IMR-90 (cell line): Measurements from ENCODE around the gene YIPF3. TPM values are rescaled to one million over a fixed set of nuclear protein-coding genes. Genes with fewer than 3 reads are reported as not detected.

Experiments
- ATAC-seq: fragments of 200-7000 bp; cut with Tn5 transposase; 2 replicates; pipeline ENCODE4 v1.9.1; 2020; ENCODE audit warnings: low read depth, mild to moderate bottlenecking, moderate library complexity
- BruUV-seq: library from RNA; stranded (reverse); fragments of 400-500 nt; replicated peaks from 2 replicates; lab custom pipeline; 2021; lab: Mats Ljungman, UMichigan
- CTCF ChIA-PET: fragments of 300-600 bp; formaldehyde crosslinking; extraction: SDS; loops from one replicate; lab custom pipeline; 2021; ENCODE audit warnings: antibody characterized with exemption; lab: Yijun Ruan, JAX
- POLR2A ChIA-PET: fragments of 300-600 bp; sonication (Branson Sonifier 250); formaldehyde crosslinking; loops from one replicate; lab custom pipeline; 2022; ENCODE audit warnings: antibody characterized with exemption; ENCODE audit not compliant: unreplicated experiment; lab: Charles Lee
- DNase-seq: peaks from one replicate; pipeline ENCODE4 v3.0.0; 2013
- H2AFZ ChIP-seq: replicated peaks from 2 replicates; pipeline ENCODE3; 2013; ENCODE audit warnings: low read length, mild to moderate bottlenecking; ENCODE audit not compliant: poor library complexity
- H2AK5ac ChIP-seq: 2 replicates; pipeline ENCODE4 v1.6.1; 2013; ENCODE audit warnings: low read depth, low read length, inconsistent platforms
- H2AK9ac ChIP-seq: replicated peaks from 2 replicates; pipeline ENCODE3; 2013; ENCODE audit warnings: mild to moderate bottlenecking, low read depth, low read length, moderate library complexity; ENCODE audit not compliant: poor library complexity
- H2BK120ac ChIP-seq: 2 replicates; pipeline ENCODE4 v1.6.1; 2013; ENCODE audit warnings: low read depth, low read length, inconsistent platforms
- H2BK15ac ChIP-seq: 3 replicates; pipeline ENCODE4 v1.6.1; 2013; ENCODE audit warnings: low read depth, low read length, inconsistent platforms
- H2BK20ac ChIP-seq: 2 replicates; pipeline ENCODE4 v1.6.1; 2013; ENCODE audit warnings: low read depth, mild to moderate bottlenecking, inconsistent platforms, low read length, moderate library complexity
- H2BK5ac ChIP-seq: 2 replicates; pipeline ENCODE4 v1.6.1; 2013; ENCODE audit warnings: mild to moderate bottlenecking, low read depth, low read length, inconsistent platforms; ENCODE audit not compliant: poor library complexity, severe bottlenecking
- H3K14ac ChIP-seq: replicated peaks from 2 replicates; pipeline ENCODE4 v1.6.1; 2013; ENCODE audit warnings: low read depth, low read length, inconsistent platforms
- H3K18ac ChIP-seq: 2 replicates; pipeline ENCODE4 v1.6.1; 2013; ENCODE audit warnings: low read depth, low read length, control low read depth
- H3K23ac ChIP-seq: 2 replicates; pipeline ENCODE4 v1.6.1; 2013; ENCODE audit warnings: low read depth, low read length, inconsistent platforms
- H3K27ac ChIP-seq: 2 replicates; pipeline ENCODE4 v1.5.1; 2013; ENCODE audit warnings: mild to moderate bottlenecking, control low read depth, low read length; ENCODE audit not compliant: insufficient read depth
- H3K27me3 ChIP-seq: 2 replicates; pipeline ENCODE4 v1.6.1; 2013; ENCODE audit warnings: low read length; ENCODE audit not compliant: control insufficient read depth, insufficient read depth
- H3K36me3 ChIP-seq: 2 replicates; pipeline ENCODE4 v1.6.1; 2013; ENCODE audit warnings: low read length, mixed read lengths; ENCODE audit not compliant: control insufficient read depth, insufficient read depth
- H3K4ac ChIP-seq: 2 replicates; pipeline ENCODE4 v1.6.1; 2013; ENCODE audit warnings: low read depth, low read length, inconsistent platforms
- H3K4me1 ChIP-seq: 2 replicates; pipeline ENCODE4 v1.6.1; 2013; ENCODE audit warnings: low read length, mixed read lengths; ENCODE audit not compliant: control insufficient read depth, insufficient read depth
- H3K4me2 ChIP-seq: 2 replicates; pipeline ENCODE4 v1.6.1; 2013; ENCODE audit warnings: low read depth, mild to moderate bottlenecking, control low read depth, low read length, moderate library complexity
- H3K4me3 ChIP-seq: 2 replicates; pipeline ENCODE4 v1.5.1; 2013; ENCODE audit warnings: low read depth, mild to moderate bottlenecking, control low read depth, low read length, moderate library complexity; ENCODE audit not compliant: insufficient read depth
- H3K56ac ChIP-seq: 2 replicates; pipeline ENCODE4 v1.6.1; 2013; ENCODE audit warnings: low read length, inconsistent platforms; ENCODE audit not compliant: insufficient read depth; ENCODE audit errors: extremely low read depth
- H3K79me1 ChIP-seq, 2 experiments: 2 replicates each; pipeline ENCODE4 v1.6.1; 2013; ENCODE audit warnings: low read length in 2 of 2, inconsistent platforms in 1 of 2, low read depth in 1 of 2
- H3K9ac ChIP-seq: 2 replicates; pipeline ENCODE4 v1.6.1; 2013; ENCODE audit warnings: low read depth, low read length, control low read depth
- H3K9me1 ChIP-seq: 2 replicates; pipeline ENCODE4 v1.6.1; 2013; ENCODE audit warnings: low read length, inconsistent platforms; ENCODE audit not compliant: insufficient read depth
- H3K9me3 ChIP-seq: 2 replicates; pipeline ENCODE4 v1.6.1; 2013; ENCODE audit warnings: low read length; ENCODE audit not compliant: control insufficient read depth, insufficient read depth
- H4K20me1 ChIP-seq: 2 replicates; pipeline ENCODE4 v1.6.1; 2013; ENCODE audit warnings: low read length, inconsistent platforms; ENCODE audit not compliant: insufficient read depth
- H4K5ac ChIP-seq: 2 replicates; pipeline ENCODE4 v1.6.1; 2013; ENCODE audit warnings: mild to moderate bottlenecking, low read depth, low read length, control low read depth
- H4K8ac ChIP-seq, 2 experiments: 2 replicates each; pipeline ENCODE4 v1.6.1; 2013; ENCODE audit warnings: low read depth in 2 of 2, low read length in 2 of 2, control low read depth in 1 of 2, inconsistent platforms in 1 of 2
- H4K91ac ChIP-seq: 2 replicates; pipeline ENCODE4 v1.6.1; 2013; ENCODE audit warnings: low read depth, low read length, inconsistent platforms; ENCODE audit not compliant: insufficient read depth
- FOS ChIP-seq: fragments of 150-350 bp; IDR thresholded peaks from 2 replicates; pipeline ENCODE4 v1.6.1; 2016; ENCODE audit warnings: low read depth, low read length
- MAFK ChIP-seq: IDR thresholded peaks from 2 replicates; pipeline ENCODE4 v1.6.1; 2012; ENCODE audit warnings: low read depth, low read length, improper control_type of control experiment
- NFE2L2 ChIP-seq: fragments of 150-350 bp; IDR thresholded peaks from 2 replicates; pipeline ENCODE4 v1.6.1; 2016; ENCODE audit warnings: low read depth, mild to moderate bottlenecking, low read length
- RCOR1 ChIP-seq: IDR thresholded peaks from 2 replicates; pipeline ENCODE4 v1.6.1; 2012; ENCODE audit warnings: mild to moderate bottlenecking, low read length, improper control_type of control experiment; ENCODE audit not compliant: insufficient replicate concordance
- WGBS, 2 experiments: methylation state at CpG; one replicate each; pipeline versions ENCODE4 v1.1.5 to v1.1.7; 2013; ENCODE audit warnings: missing lambda C conversion rate in 2 of 2; ENCODE audit not compliant: insufficient read length in 1 of 2; ENCODE audit errors: extremely low coverage in 2 of 2; 5-methylcytosine and 5-hydroxymethylcytosine counted together
- dilution Hi-C: fragments of 300-500 bp; cut with HindIII; formaldehyde crosslinking; loops from one replicate; pipeline ENCODE4 v1.14.3; 2018; ENCODE audit warnings: low sequenced_read_pairs; ENCODE audit not compliant: unreplicated experiment
- in situ Hi-C: fragments of 300-500 bp; cut with MboI; formaldehyde crosslinking; loops from 3 replicates; pipeline ENCODE4 v1.14.3; 2019; ENCODE audit warnings: low sequenced_read_pairs, inconsistent platforms, mixed read lengths
- intact Hi-C: fragments of 100-400 bp; cut with micrococcal nuclease; formaldehyde crosslinking; loops from 2 replicates; pipeline ENCODE4 v1.10.0; 2022
- polyA plus RNA-seq, 3 experiments: library from polyadenylated mRNA; depleted of rRNA; stranded (reverse); fragments of >200 nt; gene quantifications; 2 replicates each; pipeline ENCODE4 v1.2.3, GENCODE V29; 2012; ENCODE audit warnings: low replicate concordance in 1 of 3
- total RNA-seq: library from RNA; depleted of rRNA; stranded (reverse); fragments of >200 nt; gene quantifications from 2 replicates; pipeline ENCODE4 v1.2.3, GENCODE V29; 2012
- TF ChIP-seq, protein P1 (sequence below): fragments of 150-350 bp; IDR thresholded peaks from 2 replicates; pipeline ENCODE4 v1.6.1; 2017; ENCODE audit warnings: mild to moderate bottlenecking, antibody characterized with exemption, low read length, low read depth
- TF ChIP-seq, protein P2 (sequence below): fragments of 150-350 bp; IDR thresholded peaks from 2 replicates; pipeline ENCODE4 v1.6.1; 2016; ENCODE audit warnings: low read depth, mild to moderate bottlenecking, low read length, moderate library complexity, borderline replicate concordance

YIPF3 gene
- total and polyA plus RNA-seq, 2 of the 4 experiments (the other 2 are of a cell fraction), result 114 to 193 TPM

DNA sequence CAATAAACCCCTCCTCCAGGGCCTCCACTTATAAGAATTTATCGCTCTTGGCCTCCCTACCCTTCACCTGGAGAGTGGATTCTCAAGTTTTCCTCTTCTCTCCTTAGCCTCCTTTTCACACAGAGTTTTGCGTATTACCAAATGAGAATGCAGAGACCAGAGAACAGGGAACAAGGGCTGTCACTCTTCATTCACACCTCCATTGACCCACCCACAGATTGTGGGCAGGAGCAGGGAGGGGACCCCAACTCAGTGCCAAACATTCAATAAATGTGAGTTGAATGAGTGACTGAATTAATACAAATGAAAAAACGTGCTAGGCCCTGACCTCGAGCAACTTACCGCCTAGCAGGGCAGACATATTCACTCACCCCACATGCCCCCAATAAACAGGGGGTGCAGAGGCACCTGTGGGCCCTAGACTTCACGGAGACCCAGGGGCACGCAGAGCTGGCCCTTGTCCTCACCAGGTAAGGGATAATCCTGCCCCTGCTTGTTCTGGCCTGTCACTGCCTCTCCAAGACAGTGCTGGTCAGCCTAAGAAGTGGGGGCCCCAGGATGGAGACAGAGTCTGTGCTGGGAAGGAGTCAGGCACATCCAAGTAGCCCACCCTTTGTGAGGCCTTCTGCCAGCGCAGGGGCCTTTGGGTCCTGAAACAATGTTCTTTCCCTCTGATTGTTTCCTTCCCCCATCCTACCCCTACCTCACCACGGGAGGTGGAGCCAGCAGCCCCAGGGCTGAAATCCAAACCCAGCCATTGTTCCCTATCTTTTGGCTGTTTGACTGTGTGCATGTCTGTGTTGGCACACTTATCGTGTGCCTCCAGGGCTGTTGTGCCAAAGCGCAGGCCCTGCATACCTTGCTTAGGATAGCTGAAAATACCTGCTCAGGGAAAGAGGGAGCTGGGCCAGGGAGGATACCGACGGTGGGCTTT lies 47.7 kb downstream of the YIPF3 start:
- Histone ChIP-seq H3K4ac (no peak overlapping the region), H2BK20ac (no peak overlapping the region), H4K91ac (no peak overlapping the region), H3K36me3 (no peaks in the 10 kb centered on the region), H4K20me1 (no peaks in the 10 kb centered on the region), H3K14ac (no peak overlapping the region), H3K18ac (no peak overlapping the region), H3K4me3 (no peak overlapping the region), H2AFZ (peak overlapping the region; percentile 32), H2BK120ac (no peak overlapping the region), H2AK9ac (no peak overlapping the region), H2AK5ac (no peak overlapping the region), H3K9ac (no peak overlapping the region), H3K9me3 (no peaks in the 10 kb centered on the region), H3K27ac (no peak overlapping the region), H3K56ac (no peak overlapping the region), H4K8ac (no peak overlapping the region), H3K79me1 (no peaks in the 10 kb centered on the region), H3K4me2 (no peak overlapping the region), H3K9me1 (no peaks in the 10 kb centered on the region), H3K27me3 (peaks cover 21% of the 10 kb centered on the region), H3K4me1 (no peaks in the 10 kb centered on the region), H4K5ac (no peak overlapping the region), H2BK5ac (no peak overlapping the region), H2BK15ac (no peak overlapping the region), H3K23ac (no peak overlapping the region)
- 72% methylated on average over 2 of the region's 13 CpGs; no CpG with 5 or more reads in 1 of the 2 experiments for WGBS, 2 experiments
- ChIA-PET POLR2A (no interaction called here), CTCF (no interaction called here)
- dilution Hi-C loops (no loop called here), intact Hi-C loops (no loop called here), in situ Hi-C loops (no loop called here)
- no peak for TF ChIP-seq MAFK
- no peak for TF ChIP-seq RCOR1
- no peak for TF ChIP-seq NFE2L2
- TF ChIP-seq, protein P1, sequence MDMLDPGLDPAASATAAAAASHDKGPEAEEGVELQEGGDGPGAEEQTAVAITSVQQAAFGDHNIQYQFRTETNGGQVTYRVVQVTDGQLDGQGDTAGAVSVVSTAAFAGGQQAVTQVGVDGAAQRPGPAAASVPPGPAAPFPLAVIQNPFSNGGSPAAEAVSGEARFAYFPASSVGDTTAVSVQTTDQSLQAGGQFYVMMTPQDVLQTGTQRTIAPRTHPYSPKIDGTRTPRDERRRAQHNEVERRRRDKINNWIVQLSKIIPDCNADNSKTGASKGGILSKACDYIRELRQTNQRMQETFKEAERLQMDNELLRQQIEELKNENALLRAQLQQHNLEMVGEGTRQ, result no peak
- TF ChIP-seq FOS, result no peak
- TF ChIP-seq, protein P2, sequence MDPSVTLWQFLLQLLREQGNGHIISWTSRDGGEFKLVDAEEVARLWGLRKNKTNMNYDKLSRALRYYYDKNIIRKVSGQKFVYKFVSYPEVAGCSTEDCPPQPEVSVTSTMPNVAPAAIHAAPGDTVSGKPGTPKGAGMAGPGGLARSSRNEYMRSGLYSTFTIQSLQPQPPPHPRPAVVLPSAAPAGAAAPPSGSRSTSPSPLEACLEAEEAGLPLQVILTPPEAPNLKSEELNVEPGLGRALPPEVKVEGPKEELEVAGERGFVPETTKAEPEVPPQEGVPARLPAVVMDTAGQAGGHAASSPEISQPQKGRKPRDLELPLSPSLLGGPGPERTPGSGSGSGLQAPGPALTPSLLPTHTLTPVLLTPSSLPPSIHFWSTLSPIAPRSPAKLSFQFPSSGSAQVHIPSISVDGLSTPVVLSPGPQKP, result no peak
- DNase-seq, result no peak
- ATAC-seq, result no peak
- BruUV-seq, result no TSS peak
